Activated naive CD4-positive, alpha-beta T cell treated with anti-CD3 and anti-CD28 coated beads, Interleukin-2, amount 50 U/mL, for 72 hours (primary cell): ENCODE results near the gene HOXB3. TPM values are rescaled to one million over a fixed set of nuclear protein-coding genes. Genes with fewer than 3 reads are reported as not detected.

Source experiments
- ATAC-seq, 2 donors: fragments of 150-1000 bp; cut with Tn5 transposase; 2 replicates each; pipeline ENCODE4 v1.10.0; 2021; ENCODE audit warnings: mild to moderate bottlenecking in 2 of 2, moderate library complexity in 2 of 2
- DNase-seq, 2 donors: peaks; one replicate each; pipeline ENCODE4 v3.0.0; 2021 to 2022; ENCODE audit warnings: low spot score in 2 of 2
- H3K27ac Mint-ChIP-seq, 2 donors: one replicate each; pipeline ENCODE4 v1.8.0; 2022; ENCODE audit warnings: mild to moderate bottlenecking in 2 of 2, mixed read lengths in 2 of 2
- H3K36me3 Mint-ChIP-seq, 2 donors: one replicate each; pipeline ENCODE4 v1.8.0; 2022; ENCODE audit warnings: mixed read lengths in 2 of 2
- H3K9me3 Mint-ChIP-seq, 2 donors: one replicate each; pipeline ENCODE4 v1.8.0; 2022; ENCODE audit warnings: mixed read lengths in 2 of 2
- total RNA-seq, 2 donors: library from RNA; stranded (reverse); gene quantifications; one replicate each; pipeline ENCODE4 v1.2.3, GENCODE V29; 2022

HOXB3 gene
- total RNA-seq, 2 donors from 2014 or later, result 1.6 to 3.1 TPM

GRCh38 chr17:48571826-48572417 lies 18.1 kb downstream of the HOXB3 start:
- no peaks in the 10 kb centered on the region for H3K36me3 Mint-ChIP-seq
- no peak for DNase-seq
- ATAC-seq, result no peak

GRCh38 chr17:48571024-48571818 lies 18.8 kb downstream of the HOXB3 start:
- Mint-ChIP-seq H3K27ac (no peak overlapping the region), H3K36me3 (no peaks in the 10 kb centered on the region), H3K9me3 (no peaks in the 10 kb centered on the region)
- ATAC-seq (no peak), DNase-seq (no peak)

More at GRCh38 chr17:48571826-48572417, 18.1 kb downstream of the HOXB3 start:
- Mint-ChIP-seq H3K9me3 (no peaks in the 10 kb centered on the region), H3K27ac (no peak overlapping the region)

- no peak for DNase-seq
- no peaks in the 10 kb centered on the region for H3K36me3 Mint-ChIP-seq
- H3K27ac Mint-ChIP-seq, result no peak overlapping the region
- ATAC-seq, result no peak
- no peaks in the 10 kb centered on the region for H3K9me3 Mint-ChIP-seq
Measured at GRCh38 chr17:48570325-48571023, 19.6 kb downstream of the HOXB3 start.

GRCh38 chr17:48569674-48570324 lies 20.2 kb downstream of the HOXB3 start:
- ATAC-seq (no peak), DNase-seq (no peak)
- no peak overlapping the region for H3K27ac Mint-ChIP-seq
- no peaks in the 10 kb centered on the region for H3K36me3 Mint-ChIP-seq
- no peaks in the 10 kb centered on the region for H3K9me3 Mint-ChIP-seq

GRCh38 chr17:48569240-48569582 lies 20.8 kb downstream of the HOXB3 start:
- no peak for ATAC-seq
- H3K36me3 Mint-ChIP-seq, result no peaks in the 10 kb centered on the region
- no peak for DNase-seq
- no peaks in the 10 kb centered on the region for H3K9me3 Mint-ChIP-seq
- no peak overlapping the region for H3K27ac Mint-ChIP-seq

- DNase-seq (no peak), ATAC-seq (no peak)
- H3K36me3 Mint-ChIP-seq, result no peaks in the 10 kb centered on the region
- H3K9me3 Mint-ChIP-seq, result no peaks in the 10 kb centered on the region
- no peak overlapping the region for H3K27ac Mint-ChIP-seq
Measured at GRCh38 chr17:48568499-48569239, 21.4 kb downstream of the HOXB3 start.

GRCh38 chr17:48567646-48568354 lies 22.2 kb downstream of the HOXB3 start:
- Mint-ChIP-seq H3K36me3 (no peaks in the 10 kb centered on the region), H3K9me3 (no peaks in the 10 kb centered on the region), H3K27ac (no peak overlapping the region)
- DNase-seq (no peak), ATAC-seq (no peak)

GRCh38 chr17:48567209-48567608 lies 22.8 kb downstream of the HOXB3 start:
- DNase-seq (no peak), ATAC-seq (no peak)
- Mint-ChIP-seq H3K27ac (no peak overlapping the region), H3K9me3 (no peaks in the 10 kb centered on the region), H3K36me3 (no peaks in the 10 kb centered on the region)

GRCh38 chr17:48566717-48567116 lies 23.3 kb downstream of the HOXB3 start:
- ATAC-seq, result no peak
- no peaks in the 10 kb centered on the region for H3K9me3 Mint-ChIP-seq
- no peaks in the 10 kb centered on the region for H3K36me3 Mint-ChIP-seq
- no peak overlapping the region for H3K27ac Mint-ChIP-seq
- DNase-seq, result no peak

- DNase-seq (no peak), ATAC-seq (no peak)
- Mint-ChIP-seq H3K9me3 (no peaks in the 10 kb centered on the region), H3K27ac (no peak overlapping the region), H3K36me3 (no peaks in the 10 kb centered on the region)
Measured at GRCh38 chr17:48565925-48566710, 23.9 kb downstream of the HOXB3 start.

- ATAC-seq (no peak), DNase-seq (no peak)
- H3K27ac Mint-ChIP-seq, result no peak overlapping the region
- no peaks in the 10 kb centered on the region for H3K36me3 Mint-ChIP-seq
- no peaks in the 10 kb centered on the region for H3K9me3 Mint-ChIP-seq
Measured at GRCh38 chr17:48565022-48565554, 25.0 kb downstream of the HOXB3 start.

- no peaks in the 10 kb centered on the region for H3K9me3 Mint-ChIP-seq
- no peak for DNase-seq
- ATAC-seq, result no peak
Measured at GRCh38 chr17:48564188-48565021, 25.6 kb downstream of the HOXB3 start.

GRCh38 chr17:48563867-48564187 lies 26.2 kb downstream of the HOXB3 start:
- no peak overlapping the region for H3K27ac Mint-ChIP-seq
- DNase-seq (no peak), ATAC-seq (no peak)
- no peaks in the 10 kb centered on the region for H3K9me3 Mint-ChIP-seq
- no peaks in the 10 kb centered on the region for H3K36me3 Mint-ChIP-seq

More at GRCh38 chr17:48564188-48565021, 25.6 kb downstream of the HOXB3 start:
- H3K27ac Mint-ChIP-seq, result no peak overlapping the region
- H3K36me3 Mint-ChIP-seq, result no peaks in the 10 kb centered on the region

- no peaks in the 10 kb centered on the region for H3K36me3 Mint-ChIP-seq
- H3K27ac Mint-ChIP-seq, result no peak overlapping the region
- H3K9me3 Mint-ChIP-seq, result no peaks in the 10 kb centered on the region
- DNase-seq (no peak), ATAC-seq (no peak)
Measured at GRCh38 chr17:48563385-48563838, 26.6 kb downstream of the HOXB3 start.
